ENCODE results near the gene CASP8AP2. TPM values are rescaled to one million over a fixed set of nuclear protein-coding genes. Genes with fewer than 3 reads are reported as not detected.
A peak's percentile ranks its signal among the peaks of the same experiment; 100 is the strongest.

CASP8AP2 gene
- total RNA-seq, 1 experiment from 2014 or later, result 11.5 TPM

GRCh38 chr6:89853068-89853467 is 23.4 kb downstream of the CASP8AP2 start:
- Mint-ChIP-seq H3K27ac (ENCODE audit: low read depth, unreplicated experiment) (no peak overlapping the region), H3K27me3 (ENCODE audit: insufficient read depth, unreplicated experiment) (no peaks in the 10 kb centered on the region), H3K4me1 (ENCODE audit: insufficient read depth, unreplicated experiment) (no peaks in the 10 kb centered on the region), H3K4me3 (ENCODE audit: unreplicated experiment) (no peak overlapping the region), H3K9me3 (ENCODE audit: unreplicated experiment) (no peaks in the 10 kb centered on the region), H3K36me3 (ENCODE audit: insufficient read depth, unreplicated experiment) (peaks cover 75% of the 10 kb centered on the region)
- ChIA-PET POLR2A (no interaction called here), CTCF (interaction anchor here (0.6 kb wide), 1 partner anchor 688 kb away, joined by 4 read pairs; no protein-coding TSS in a partner anchor)
- TF ChIP-seq, protein P1, sequence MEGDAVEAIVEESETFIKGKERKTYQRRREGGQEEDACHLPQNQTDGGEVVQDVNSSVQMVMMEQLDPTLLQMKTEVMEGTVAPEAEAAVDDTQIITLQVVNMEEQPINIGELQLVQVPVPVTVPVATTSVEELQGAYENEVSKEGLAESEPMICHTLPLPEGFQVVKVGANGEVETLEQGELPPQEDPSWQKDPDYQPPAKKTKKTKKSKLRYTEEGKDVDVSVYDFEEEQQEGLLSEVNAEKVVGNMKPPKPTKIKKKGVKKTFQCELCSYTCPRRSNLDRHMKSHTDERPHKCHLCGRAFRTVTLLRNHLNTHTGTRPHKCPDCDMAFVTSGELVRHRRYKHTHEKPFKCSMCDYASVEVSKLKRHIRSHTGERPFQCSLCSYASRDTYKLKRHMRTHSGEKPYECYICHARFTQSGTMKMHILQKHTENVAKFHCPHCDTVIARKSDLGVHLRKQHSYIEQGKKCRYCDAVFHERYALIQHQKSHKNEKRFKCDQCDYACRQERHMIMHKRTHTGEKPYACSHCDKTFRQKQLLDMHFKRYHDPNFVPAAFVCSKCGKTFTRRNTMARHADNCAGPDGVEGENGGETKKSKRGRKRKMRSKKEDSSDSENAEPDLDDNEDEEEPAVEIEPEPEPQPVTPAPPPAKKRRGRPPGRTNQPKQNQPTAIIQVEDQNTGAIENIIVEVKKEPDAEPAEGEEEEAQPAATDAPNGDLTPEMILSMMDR (IDR thresholded peaks at IDR 0.05; ENCODE audit: unreplicated experiment), result no peak
- BruUV-seq (replicated peaks), result no TSS peak
- intact Hi-C loops (cut with micrococcal nuclease), result no loop called here
- DNase-seq (ENCODE audit: unreplicated experiment), result no peak

DNA sequence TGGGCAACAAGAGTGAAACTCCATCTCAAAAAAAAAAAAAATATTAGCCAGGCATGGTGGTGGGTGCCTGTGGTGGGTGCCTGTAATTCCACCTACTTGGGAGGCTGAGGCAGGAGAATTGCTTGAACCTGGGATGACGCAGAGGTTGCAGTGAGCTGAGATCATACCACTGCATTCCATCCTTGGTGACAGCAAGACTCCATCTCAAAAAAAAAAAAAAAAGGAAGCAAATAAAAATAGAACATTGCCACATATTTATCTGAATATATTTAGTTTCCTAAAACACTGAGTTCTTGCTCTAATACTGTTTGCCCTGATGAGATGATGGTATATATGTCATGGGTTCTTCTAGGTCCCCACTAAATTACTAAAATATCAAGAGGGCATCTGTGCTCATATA is 28.4 kb downstream of the CASP8AP2 start:
- Mint-ChIP-seq H3K9me3 (ENCODE audit: unreplicated experiment) (no peaks in the 10 kb centered on the region), H3K4me3 (ENCODE audit: unreplicated experiment) (no peak overlapping the region), H3K27me3 (ENCODE audit: insufficient read depth, unreplicated experiment) (no peaks in the 10 kb centered on the region), H3K27ac (ENCODE audit: low read depth, unreplicated experiment) (no peak overlapping the region), H3K36me3 (ENCODE audit: insufficient read depth, unreplicated experiment) (peaks cover 92% of the 10 kb centered on the region), H3K4me1 (ENCODE audit: insufficient read depth, unreplicated experiment) (no peaks in the 10 kb centered on the region)
- TF ChIP-seq, protein P1 (IDR thresholded peaks at IDR 0.05; ENCODE audit: unreplicated experiment), result no peak
- ChIA-PET POLR2A (no interaction called here), CTCF (interaction anchor here (1.2 kb wide), 1 partner anchor 32 kb away, joined by 3 read pairs; no protein-coding TSS in a partner anchor)
- no TSS peak for BruUV-seq (replicated peaks)
- DNase-seq (ENCODE audit: unreplicated experiment), result no peak
- intact Hi-C loops (cut with micrococcal nuclease), result no loop called here

- ChIA-PET CTCF (interaction anchor here (1.2 kb wide), 1 partner anchor 81 kb away, joined by 4 read pairs; no protein-coding TSS in a partner anchor), POLR2A (no interaction called here)
- peak overlapping the region; percentile 52 for H3K27ac Mint-ChIP-seq (ENCODE audit: low read depth, unreplicated experiment)
- peaks cover 92% of the 10 kb centered on the region for H3K36me3 Mint-ChIP-seq (ENCODE audit: insufficient read depth, unreplicated experiment)
- H3K9me3 Mint-ChIP-seq (ENCODE audit: unreplicated experiment), result no peaks in the 10 kb centered on the region
- H3K4me3 Mint-ChIP-seq (ENCODE audit: unreplicated experiment), result no peak overlapping the region
- no TSS peak for BruUV-seq (replicated peaks)
- H3K27me3 Mint-ChIP-seq (ENCODE audit: insufficient read depth, unreplicated experiment), result no peaks in the 10 kb centered on the region
- no peak for DNase-seq (ENCODE audit: unreplicated experiment)
- intact Hi-C loops (cut with micrococcal nuclease), result no loop called here
- TF ChIP-seq, protein P1 (IDR thresholded peaks at IDR 0.05; ENCODE audit: unreplicated experiment), result no peak
- no peaks in the 10 kb centered on the region for H3K4me1 Mint-ChIP-seq (ENCODE audit: insufficient read depth, unreplicated experiment)
Observed at GRCh38 chr6:89859744-89860143, 30.1 kb downstream of the CASP8AP2 start.

DNA sequence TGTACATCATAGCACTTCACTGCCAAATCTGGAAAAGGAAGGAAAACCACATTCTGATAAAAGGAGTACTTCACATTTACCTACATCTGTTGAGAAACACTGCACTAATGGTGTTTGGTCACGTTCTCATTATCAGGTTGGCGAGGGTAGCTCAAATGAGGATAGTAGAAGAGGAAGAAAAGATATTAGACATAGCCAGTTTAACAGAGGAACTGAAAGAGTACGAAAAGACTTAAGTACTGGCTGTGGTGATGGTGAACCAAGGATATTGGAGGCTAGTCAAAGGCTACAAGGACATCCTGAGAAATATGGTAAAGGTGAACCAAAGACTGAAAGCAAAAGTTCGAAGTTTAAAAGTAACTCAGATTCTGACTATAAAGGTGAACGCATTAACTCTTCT is 32.6 kb downstream of the CASP8AP2 start:
- Mint-ChIP-seq H3K27ac (ENCODE audit: low read depth, unreplicated experiment) (no peak overlapping the region), H3K9me3 (ENCODE audit: unreplicated experiment) (no peaks in the 10 kb centered on the region), H3K4me1 (ENCODE audit: insufficient read depth, unreplicated experiment) (no peaks in the 10 kb centered on the region), H3K36me3 (ENCODE audit: insufficient read depth, unreplicated experiment) (peaks cover 86% of the 10 kb centered on the region), H3K27me3 (ENCODE audit: insufficient read depth, unreplicated experiment) (no peaks in the 10 kb centered on the region), H3K4me3 (ENCODE audit: unreplicated experiment) (no peak overlapping the region)
- ChIA-PET CTCF (interaction anchor here (0.8 kb wide), 1 partner anchor 21 kb away, joined by 3 read pairs; no protein-coding TSS in a partner anchor), POLR2A (interaction anchor here (0.6 to 0.7 kb wide), 2 partner anchors 31 to 576 kb away, joined by 3 read pairs; no protein-coding TSS in a partner anchor)
- intact Hi-C loops (cut with micrococcal nuclease), result no loop called here
- TF ChIP-seq, protein P1 (IDR thresholded peaks at IDR 0.05; ENCODE audit: unreplicated experiment), result no peak
- DNase-seq (ENCODE audit: unreplicated experiment), result no peak
- no TSS peak for BruUV-seq (replicated peaks)
